Naive thymus-derived CD4-positive, alpha-beta T cell (primary cell): Measurements from ENCODE around the gene PLA2G15. TPM values are rescaled to one million over a fixed set of nuclear protein-coding genes. Genes with fewer than 3 reads are reported as not detected.

Experiments used
- ATAC-seq: fragments of 150-1000 bp; cut with Tn5 transposase; 2 replicates; pipeline ENCODE4 v1.10.0; 2021; ENCODE audit warnings: mild to moderate bottlenecking, moderate library complexity
- CTCF ChIA-PET: fragments of 350-600 bp; sonication (Branson Sonifier 250); formaldehyde crosslinking; loops from one replicate; lab custom pipeline; 2021; ENCODE audit warnings: antibody characterized with exemption; lab: Charles Lee
- POLR2A ChIA-PET: fragments of 350-600 bp; sonication (Branson Sonifier 250); formaldehyde crosslinking; loops from one replicate; lab custom pipeline; 2021; ENCODE audit warnings: antibody characterized with exemption, inconsistent platforms; lab: Charles Lee
- DNase-seq, 9 donors: peaks; one replicate each; pipeline versions ENCODE4 v3.0.0 to v3.0.0-alpha.2; 2020 to 2022; ENCODE audit warnings: mixed read lengths in 1 of 9
- H3K27ac ChIP-seq: one replicate; pipeline ENCODE4 v1.7.0; 2013; ENCODE audit warnings: mild to moderate bottlenecking, low read depth, low read length, moderate library complexity
- H3K27me3 ChIP-seq, 2 donors: one replicate each; pipeline ENCODE4 v1.7.0; 2013; ENCODE audit warnings: low read length in 2 of 2, mild to moderate bottlenecking in 2 of 2, moderate library complexity in 2 of 2; ENCODE audit not compliant: control insufficient read depth in 2 of 2, insufficient read depth in 2 of 2
- H3K36me3 ChIP-seq, 3 experiments: 1 replicate in 2 of 3; 2 replicates in 1 of 3; pipeline ENCODE4 v1.7.0; 2013; ENCODE audit warnings: low read length in 3 of 3, mild to moderate bottlenecking in 3 of 3, moderate library complexity in 1 of 3; ENCODE audit not compliant: insufficient read depth in 3 of 3, control insufficient read depth in 2 of 3
- H3K4me1 ChIP-seq, 2 donors: one replicate each; pipeline ENCODE4 v1.7.0; 2013; ENCODE audit warnings: low read length in 2 of 2, mild to moderate bottlenecking in 2 of 2, moderate library complexity in 1 of 2; ENCODE audit not compliant: control insufficient read depth in 2 of 2, insufficient read depth in 2 of 2
- H3K4me3 ChIP-seq: 2 replicates; pipeline ENCODE4 v1.7.0; 2013; ENCODE audit warnings: mild to moderate bottlenecking, low read length
- H3K9me3 ChIP-seq, 3 experiments: 1 replicate in 2 of 3; 2 replicates in 1 of 3; pipeline ENCODE4 v1.7.0; 2013; ENCODE audit warnings: low read length in 3 of 3; ENCODE audit not compliant: control insufficient read depth in 2 of 3
- H3K27ac Mint-ChIP-seq, 9 donors: one replicate each; pipeline ENCODE4 v1.8.0; 2020 to 2022; ENCODE audit warnings: mixed read lengths in 9 of 9, mild to moderate bottlenecking in 8 of 9, moderate library complexity in 5 of 9, inconsistent platforms in 2 of 9
- H3K27me3 Mint-ChIP-seq, 5 donors: one replicate each; pipeline ENCODE4 v1.8.0; 2021 to 2022; ENCODE audit warnings: mixed read lengths in 5 of 5, mild to moderate bottlenecking in 1 of 5
- H3K36me3 Mint-ChIP-seq, 5 donors: one replicate each; pipeline ENCODE4 v1.8.0; 2020 to 2022; ENCODE audit warnings: mixed read lengths in 5 of 5, mild to moderate bottlenecking in 3 of 5, inconsistent platforms in 1 of 5
- H3K4me1 Mint-ChIP-seq, 7 donors: one replicate each; pipeline ENCODE4 v1.8.0; 2020 to 2022; ENCODE audit warnings: mixed read lengths in 7 of 7, mild to moderate bottlenecking in 3 of 7, inconsistent platforms in 1 of 7
- H3K4me3 Mint-ChIP-seq, 10 donors: one replicate each; pipeline ENCODE4 v1.8.0; 2020 to 2022; ENCODE audit warnings: mild to moderate bottlenecking in 10 of 10, mixed read lengths in 10 of 10, moderate library complexity in 6 of 10, inconsistent platforms in 2 of 10
- H3K9me3 Mint-ChIP-seq, 11 donors: one replicate each; pipeline ENCODE4 v1.8.0; 2020 to 2022; ENCODE audit warnings: mixed read lengths in 11 of 11, mild to moderate bottlenecking in 4 of 11, inconsistent platforms in 1 of 11, moderate library complexity in 1 of 11
- intact Hi-C, 2 donors: fragments of 100-400 bp; cut with micrococcal nuclease; formaldehyde crosslinking; loops; one replicate each; pipeline ENCODE4 v1.15.1; 2023
- polyA plus RNA-seq, 2 donors: library from polyadenylated mRNA; unstranded; fragments of 300-500 nt; fragmentation: Illumina TruSeq; gene quantifications; one replicate each; pipeline ENCODE4 v1.2.3, GENCODE V29; 2021
- total RNA-seq, 6 experiments: library from RNA in 5 of 6; stranded (reverse) in 5 of 6; gene quantifications; 1 replicate in 5 of 6; 2 replicates in 1 of 6; pipeline ENCODE4 v1.2.3 and lab custom pipeline; 2021 to 2026

PLA2G15 gene
- total and polyA plus RNA-seq, 7 experiments from 2014 or later = 6.8 to 16.8 (median 9.9) TPM

DNA sequence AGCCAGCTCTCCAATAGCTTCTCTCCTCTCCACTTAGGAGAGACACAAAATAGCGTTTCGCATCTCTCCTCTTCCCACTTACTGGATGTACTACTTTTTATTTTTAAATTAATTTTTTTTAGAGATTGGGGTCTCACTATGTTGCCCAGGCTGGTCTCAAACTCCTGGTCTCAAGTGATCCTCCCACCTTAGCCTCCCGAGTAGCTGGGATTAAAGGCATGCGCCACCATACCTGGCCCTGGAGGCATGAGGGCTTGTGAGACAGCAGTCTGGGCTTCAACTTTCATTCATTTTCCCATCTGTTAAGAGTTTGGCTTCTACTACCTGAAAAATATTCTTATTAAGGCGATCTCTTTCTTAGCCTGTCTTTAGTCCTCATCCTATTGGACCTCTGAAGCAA is 47.3 kb downstream of the PLA2G15 start:
- H3K9me3 ChIP-seq = no peaks in the 10 kb centered on the region
- peak overlapping the region; percentile 18 to 87 (median 78) for H3K4me3 Mint-ChIP-seq
- no peak for DNase-seq
- peak overlapping the region; percentile 84 to 95 (median 90) for H3K27ac Mint-ChIP-seq
- peaks cover 50 to 57% of the 10 kb centered on the region in 2 donors for H3K4me1 ChIP-seq
- H3K9me3 Mint-ChIP-seq = no peaks in the 10 kb centered on the region
- peaks cover 16 to 71% (median 29%) of the 10 kb centered on the region in 3 experiments for H3K36me3 ChIP-seq
- no peaks in the 10 kb centered on the region for H3K27me3 Mint-ChIP-seq
- H3K4me1 Mint-ChIP-seq = peaks cover 58 to 90% (median 76%) of the 10 kb centered on the region in 7 donors
- peak overlapping the region; percentile 68 for H3K27ac ChIP-seq
- no peaks in the 10 kb centered on the region for H3K27me3 ChIP-seq
- ChIA-PET CTCF (interaction anchor here (0.6 to 27.4 kb wide), 2 partner anchors 31 to 36 kb away, joined by 3 to 317 read pairs; partner anchors contain the start of gene SLC7A6), POLR2A (interaction anchor here (1.1 to 13.7 kb wide), 5 partner anchors 8 to 55 kb away, joined by 3 to 531 read pairs (median 25); partner anchors contain the start of genes PRMT7, SLC7A6 and SLC7A6OS)
- intact Hi-C loops = loop anchor here in 1 of 2 donors (5.0 kb wide), 1 partner anchor 35 kb away; no protein-coding TSS in a partner anchor
- H3K4me3 ChIP-seq = no peak overlapping the region
- peaks cover 15 to 61% (median 48%) of the 10 kb centered on the region in 5 donors for H3K36me3 Mint-ChIP-seq
- ATAC-seq = no peak

GRCh38 chr16:68296291-68296690 is 51.1 kb downstream of the PLA2G15 start:
- Mint-ChIP-seq H3K9me3 (no peaks in the 10 kb centered on the region), H3K36me3 (peaks cover 9 to 66% (median 38%) of the 10 kb centered on the region in 5 donors), H3K27me3 (no peaks in the 10 kb centered on the region), H3K27ac (peak overlapping the region in 6 of 9 donors; percentile 48 to 84 (median 80)), H3K4me1 (peaks cover 28 to 83% (median 61%) of the 10 kb centered on the region in 7 donors), H3K4me3 (no peak overlapping the region)
- Histone ChIP-seq H3K27ac (peak overlapping the region; percentile 34), H3K9me3 (no peaks in the 10 kb centered on the region), H3K4me1 (peaks cover 13 to 21% of the 10 kb centered on the region in 2 donors), H3K36me3 (peaks cover 22 to 97% (median 34%) of the 10 kb centered on the region in 3 experiments), H3K27me3 (no peaks in the 10 kb centered on the region), H3K4me3 (no peak overlapping the region)
- DNase-seq = no peak
- POLR2A ChIA-PET = interaction anchor here (0.8 to 4.8 kb wide), 4 partner anchors 8 to 15 kb away, joined by 3 to 25 read pairs (median 8); partner anchors contain the start of genes PRMT7 and SLC7A6OS
- CTCF ChIA-PET = interaction anchor here (0.8 to 27.4 kb wide), 4 partner anchors 14 to 55 kb away, joined by 3 to 317 read pairs (median 4); partner anchors contain the start of genes PRMT7, SLC7A6 and SLC7A6OS
- ATAC-seq = no peak
- intact Hi-C loops = no loop called here

DNA sequence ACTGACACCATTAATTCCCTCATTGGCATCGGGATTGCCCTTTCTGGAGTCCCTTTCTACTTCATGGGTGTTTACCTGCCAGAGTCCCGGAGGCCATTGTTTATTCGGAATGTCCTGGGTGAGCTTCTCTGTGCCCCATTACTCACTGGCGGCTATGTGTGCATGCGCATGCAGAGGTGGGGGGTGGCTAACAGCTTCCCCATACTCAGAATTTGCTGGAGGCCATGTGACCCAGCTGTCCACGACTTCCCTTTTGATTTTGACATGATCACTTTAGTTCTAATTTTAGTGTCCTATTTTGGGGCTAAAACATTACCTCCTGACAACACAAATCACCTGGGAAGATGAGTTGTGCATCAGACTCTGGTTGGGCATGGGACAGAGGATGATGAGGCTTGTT is 51.5 kb downstream of the PLA2G15 start:
- no peak for DNase-seq
- H3K9me3 Mint-ChIP-seq = no peaks in the 10 kb centered on the region
- peaks cover 8 to 66% (median 36%) of the 10 kb centered on the region in 5 donors for H3K36me3 Mint-ChIP-seq

DNA sequence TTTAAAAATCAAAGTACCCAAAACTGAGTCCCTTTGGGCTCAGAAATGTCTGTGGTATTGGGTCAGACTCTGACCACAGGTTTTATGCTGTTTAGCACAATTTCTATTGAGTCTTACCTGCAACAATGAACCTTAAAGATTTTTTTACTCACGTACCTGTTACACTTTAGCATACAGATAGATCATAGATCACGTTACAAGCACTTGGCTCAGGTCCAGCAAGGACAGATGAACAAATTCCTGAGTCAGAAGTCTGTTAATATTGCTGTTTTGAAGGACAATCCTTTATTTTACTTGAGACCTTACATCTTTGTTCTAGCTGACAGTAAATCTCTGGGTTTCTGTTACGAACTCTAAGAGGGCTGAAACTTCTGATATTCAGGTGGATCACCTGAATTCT is 52.7 kb downstream of the PLA2G15 start:
- Histone ChIP-seq H3K4me3 (no peak overlapping the region), H3K27ac (peak overlapping the region; percentile 18), H3K9me3 (no peaks in the 10 kb centered on the region), H3K36me3 (peaks cover 33 to 99% (median 39%) of the 10 kb centered on the region in 3 experiments), H3K4me1 (peaks cover 0 to 6% of the 10 kb centered on the region in 2 donors), H3K27me3 (no peaks in the 10 kb centered on the region)
- ChIA-PET CTCF (interaction anchor here (3.6 kb wide), 1 partner anchor 36 kb away, joined by 30 read pairs; no protein-coding TSS in a partner anchor), POLR2A (interaction anchor here (1.1 to 4.0 kb wide), 3 partner anchors 10 to 23 kb away, joined by 3 to 43 read pairs (median 3); no protein-coding TSS in a partner anchor)
- peak overlapping the region in 7 of 9 donors; percentile 59 to 78 (median 68) for H3K27ac Mint-ChIP-seq
- no peaks in the 10 kb centered on the region for H3K9me3 Mint-ChIP-seq
- H3K36me3 Mint-ChIP-seq = peaks cover 12 to 71% (median 34%) of the 10 kb centered on the region in 5 donors
- DNase-seq (no peak), ATAC-seq (no peak)
- no peak overlapping the region for H3K4me3 Mint-ChIP-seq
- no peaks in the 10 kb centered on the region for H3K27me3 Mint-ChIP-seq
- intact Hi-C loops = loop anchor here in 1 of 2 donors (1.0 kb wide), 2 partner anchors 9 to 12 kb away; no protein-coding TSS in a partner anchor
- H3K4me1 Mint-ChIP-seq = peaks cover 16 to 78% (median 48%) of the 10 kb centered on the region in 7 donors

More for the DNA sequence above, 51.5 kb downstream of the PLA2G15 start:
- Histone ChIP-seq H3K4me1 (peaks cover 9 to 17% of the 10 kb centered on the region in 2 donors), H3K4me3 (no peak overlapping the region), H3K36me3 (peaks cover 23 to 97% (median 34%) of the 10 kb centered on the region in 3 experiments), H3K27ac (peak overlapping the region; percentile 29), H3K27me3 (no peaks in the 10 kb centered on the region), H3K9me3 (no peaks in the 10 kb centered on the region)
- Mint-ChIP-seq H3K27ac (peak overlapping the region in 6 of 9 donors; percentile 65 to 84 (median 78)), H3K4me3 (no peak overlapping the region), H3K27me3 (no peaks in the 10 kb centered on the region), H3K4me1 (peaks cover 24 to 82% (median 57%) of the 10 kb centered on the region in 7 donors)
- POLR2A ChIA-PET = interaction anchor here (0.7 to 4.8 kb wide), 5 partner anchors 9 to 24 kb away, joined by 3 to 25 read pairs (median 3); partner anchors contain the start of genes PRMT7 and SLC7A6OS
- peak; percentile 54 for ATAC-seq
- CTCF ChIA-PET = interaction anchor here (0.8 to 27.4 kb wide), 3 partner anchors 33 to 56 kb away, joined by 3 to 317 read pairs (median 3); partner anchors contain the start of gene SLC7A6
- intact Hi-C loops = loop anchor here in 1 of 2 donors (1.0 kb wide), 1 partner anchor 10 kb away; no protein-coding TSS in a partner anchor

GRCh38 chr16:68298312-68298711 is 53.1 kb downstream of the PLA2G15 start:
- Histone ChIP-seq H3K9me3 (no peaks in the 10 kb centered on the region), H3K4me3 (no peak overlapping the region), H3K36me3 (peaks cover 33 to 98% (median 38%) of the 10 kb centered on the region in 3 experiments), H3K27me3 (no peaks in the 10 kb centered on the region), H3K4me1 (peaks cover 0 to 3% of the 10 kb centered on the region in 2 donors), H3K27ac (peak overlapping the region; percentile 18)
- Mint-ChIP-seq H3K4me1 (peaks cover 12 to 74% (median 46%) of the 10 kb centered on the region in 7 donors), H3K4me3 (no peak overlapping the region), H3K9me3 (no peaks in the 10 kb centered on the region), H3K36me3 (peaks cover 12 to 71% (median 34%) of the 10 kb centered on the region in 5 donors), H3K27ac (peak overlapping the region in 7 of 9 donors; percentile 36 to 78 (median 65)), H3K27me3 (no peaks in the 10 kb centered on the region)
- ChIA-PET CTCF (interaction anchor here (3.6 kb wide), 1 partner anchor 37 kb away, joined by 30 read pairs; no protein-coding TSS in a partner anchor), POLR2A (interaction anchor here (1.0 to 4.0 kb wide), 4 partner anchors 10 to 19 kb away, joined by 3 to 43 read pairs (median 14); partner anchors contain the start of genes PRMT7 and SLC7A6OS)
- no peak for ATAC-seq
- DNase-seq = no peak
- intact Hi-C loops = loop anchor here in 1 of 2 donors (1.0 kb wide), 1 partner anchor 9 kb away; no protein-coding TSS in a partner anchor
